Natural killer cell (primary cell): ENCODE results near the gene SERTAD2. TPM values are rescaled to one million over a fixed set of nuclear protein-coding genes. Genes with fewer than 3 reads are reported as not detected.

Experiments used
- ATAC-seq, 3 donors: fragments of 150-1000 bp in 2 of 3; fragments of 200-7000 bp in 1 of 3; cut with Tn5 transposase; 1 replicate in 1 of 3; 2 replicates in 2 of 3; pipeline ENCODE4 v1.10.0; 2021; ENCODE audit warnings: mild to moderate bottlenecking in 2 of 3, moderate library complexity in 2 of 3
- DNase-seq, 2 donors: peaks; one replicate each; pipeline versions ENCODE4 v3.0.0 to v3.0.0-alpha.2; 2013 to 2021; ENCODE audit warnings: mixed read lengths in 1 of 2
- H3K27ac ChIP-seq: one replicate; pipeline ENCODE4 v1.5.1; 2013; ENCODE audit warnings: mild to moderate bottlenecking, low read length
- H3K27me3 ChIP-seq: one replicate; pipeline ENCODE4 v1.6.1; 2013; ENCODE audit warnings: low read length; ENCODE audit not compliant: control insufficient read depth, insufficient read depth
- H3K36me3 ChIP-seq: one replicate; pipeline ENCODE4 v1.6.1; 2013; ENCODE audit warnings: low read length; ENCODE audit not compliant: control insufficient read depth, insufficient read depth
- H3K4me1 ChIP-seq: one replicate; pipeline ENCODE4 v1.6.1; 2013; ENCODE audit warnings: low read length; ENCODE audit not compliant: control insufficient read depth, insufficient read depth
- H3K4me3 ChIP-seq: one replicate; pipeline ENCODE4 v1.5.1; 2013; ENCODE audit warnings: low read length
- H3K9me3 ChIP-seq: one replicate; pipeline ENCODE4 v1.6.1; 2013; ENCODE audit warnings: low read length; ENCODE audit not compliant: control insufficient read depth, insufficient read depth
- H3K27ac Mint-ChIP-seq, 2 donors: one replicate each; pipeline ENCODE4 v1.8.0; 2022; ENCODE audit warnings: mild to moderate bottlenecking in 2 of 2, mixed read lengths in 2 of 2, moderate library complexity in 1 of 2
- H3K27me3 Mint-ChIP-seq, 2 donors: one replicate each; pipeline ENCODE4 v1.8.0; 2022; ENCODE audit warnings: low read depth in 2 of 2, mixed read lengths in 2 of 2
- H3K36me3 Mint-ChIP-seq: one replicate; pipeline ENCODE4 v1.8.0; 2022; ENCODE audit warnings: mixed read lengths
- H3K4me1 Mint-ChIP-seq, 2 donors: one replicate each; pipeline ENCODE4 v1.8.0; 2022; ENCODE audit warnings: mixed read lengths in 2 of 2
- H3K4me3 Mint-ChIP-seq: one replicate; pipeline ENCODE4 v1.8.0; 2022; ENCODE audit warnings: mild to moderate bottlenecking, moderate library complexity, mixed read lengths
- H3K9me3 Mint-ChIP-seq, 2 donors: one replicate each; pipeline ENCODE4 v1.8.0; 2022; ENCODE audit warnings: mixed read lengths in 2 of 2
- CTCF ChIP-seq: fragments of 200-600 bp; IDR thresholded peaks from one replicate; pipeline ENCODE4 v1.8.0; 2022; ENCODE audit warnings: antibody characterized with exemption
- WGBS: methylation state at CpG from one replicate; pipeline ENCODE4 v1.1.7; 2013; ENCODE audit warnings: missing lambda C conversion rate; ENCODE audit not compliant: insufficient coverage; 5-methylcytosine and 5-hydroxymethylcytosine counted together
- intact Hi-C: fragments of 100-400 bp; cut with micrococcal nuclease; formaldehyde crosslinking; loops from one replicate; pipeline ENCODE4 v1.14.2; 2022
- total RNA-seq, 4 donors: library from RNA; stranded (reverse); fragments of 120-200 nt in 1 of 4; gene quantifications; one replicate each; pipeline versions ENCODE4 v1.2.3 to v1.2.4, GENCODE V29; 2013 to 2022

Gene SERTAD2
- total RNA-seq, 3 donors from 2014 or later (not counting 1 experiment from before 2014, with no cell fraction given) = 45.6 to 71.2 (median 55.8) TPM

GRCh38 chr2:64665709-64666108 is 12.0 kb upstream of the SERTAD2 start:
- H3K36me3 ChIP-seq = no peaks in the 10 kb centered on the region
- intact Hi-C loops = no loop called here
- no peak overlapping the region for H3K27ac Mint-ChIP-seq
- H3K4me1 Mint-ChIP-seq = peaks cover 15 to 17% of the 10 kb centered on the region in 2 donors
- H3K27ac ChIP-seq = no peak overlapping the region
- 82% methylated on average over 7 of the region's 8 CpGs for WGBS
- H3K9me3 Mint-ChIP-seq = no peaks in the 10 kb centered on the region
- no peaks in the 10 kb centered on the region for H3K9me3 ChIP-seq
- ATAC-seq (no peak), DNase-seq (no peak)
- H3K36me3 Mint-ChIP-seq = no peaks in the 10 kb centered on the region
- no peak overlapping the region for H3K4me3 ChIP-seq
- no peak for TF ChIP-seq CTCF
- H3K27me3 Mint-ChIP-seq = no peaks in the 10 kb centered on the region
- no peaks in the 10 kb centered on the region for H3K27me3 ChIP-seq
- no peaks in the 10 kb centered on the region for H3K4me1 ChIP-seq
- H3K4me3 Mint-ChIP-seq = no peak overlapping the region

GRCh38 chr2:64663402-64663801 is 9.7 kb upstream of the SERTAD2 start:
- H3K4me3 Mint-ChIP-seq = no peak overlapping the region
- H3K27ac ChIP-seq = no peak overlapping the region

GRCh38 chr2:64661741-64662169 is 8.0 kb upstream of the SERTAD2 start:
- Mint-ChIP-seq H3K4me3 (no peak overlapping the region), H3K27ac (no peak overlapping the region), H3K27me3 (no peaks in the 10 kb centered on the region), H3K9me3 (no peaks in the 10 kb centered on the region), H3K4me1 (peaks cover 1 to 3% of the 10 kb centered on the region in 2 donors), H3K36me3 (no peaks in the 10 kb centered on the region)
- no peaks in the 10 kb centered on the region for H3K4me1 ChIP-seq
- no peak for DNase-seq
- intact Hi-C loops = no loop called here
- H3K4me3 ChIP-seq = no peak overlapping the region
- no peak for TF ChIP-seq CTCF
- ATAC-seq = no peak
- H3K9me3 ChIP-seq = no peaks in the 10 kb centered on the region
- H3K27ac ChIP-seq = peak overlapping the region; percentile 39
- no peaks in the 10 kb centered on the region for H3K27me3 ChIP-seq
- 13% methylated on average over 1 of the region's 2 CpGs for WGBS
- no peaks in the 10 kb centered on the region for H3K36me3 ChIP-seq

More at GRCh38 chr2:64663402-64663801, 9.7 kb upstream of the SERTAD2 start:
- H3K36me3 ChIP-seq = no peaks in the 10 kb centered on the region
- intact Hi-C loops = no loop called here
- no peak for DNase-seq
- no peak overlapping the region for H3K4me3 ChIP-seq
- H3K9me3 ChIP-seq = no peaks in the 10 kb centered on the region
- no peak for TF ChIP-seq CTCF
- Mint-ChIP-seq H3K27me3 (no peaks in the 10 kb centered on the region), H3K9me3 (no peaks in the 10 kb centered on the region), H3K27ac (no peak overlapping the region), H3K36me3 (no peaks in the 10 kb centered on the region), H3K4me1 (peaks cover 15 to 17% of the 10 kb centered on the region in 2 donors)
- no peaks in the 10 kb centered on the region for H3K27me3 ChIP-seq
- H3K4me1 ChIP-seq = no peaks in the 10 kb centered on the region
- no peak for ATAC-seq
- WGBS = no CpG with 5 or more reads among the region's 1 CpG

- TF ChIP-seq CTCF = no peak
- intact Hi-C loops = no loop called here
- WGBS = 38% methylated on average over 2 of the region's 2 CpGs
- Histone ChIP-seq H3K36me3 (no peaks in the 10 kb centered on the region), H3K4me1 (peaks cover 18% of the 10 kb centered on the region), H3K4me3 (no peak overlapping the region), H3K27ac (no peak overlapping the region), H3K27me3 (no peaks in the 10 kb centered on the region), H3K9me3 (no peaks in the 10 kb centered on the region)
- DNase-seq (peak in 1 of 2 donors; percentile 33), ATAC-seq (no peak)
- Mint-ChIP-seq H3K27me3 (no peaks in the 10 kb centered on the region), H3K4me1 (peaks cover 15 to 17% of the 10 kb centered on the region in 2 donors), H3K9me3 (no peaks in the 10 kb centered on the region), H3K36me3 (no peaks in the 10 kb centered on the region), H3K4me3 (no peak overlapping the region), H3K27ac (no peak overlapping the region)
Observed at GRCh38 chr2:64659252-64659651, 5.5 kb upstream of the SERTAD2 start.
